ENCODE measurements around the gene MMP20. TPM values are rescaled to one million over a fixed set of nuclear protein-coding genes. Genes with fewer than 3 reads are reported as not detected.
A peak's percentile ranks its signal among the peaks of the same experiment; 100 is the strongest.

Gene MMP20, protein sequence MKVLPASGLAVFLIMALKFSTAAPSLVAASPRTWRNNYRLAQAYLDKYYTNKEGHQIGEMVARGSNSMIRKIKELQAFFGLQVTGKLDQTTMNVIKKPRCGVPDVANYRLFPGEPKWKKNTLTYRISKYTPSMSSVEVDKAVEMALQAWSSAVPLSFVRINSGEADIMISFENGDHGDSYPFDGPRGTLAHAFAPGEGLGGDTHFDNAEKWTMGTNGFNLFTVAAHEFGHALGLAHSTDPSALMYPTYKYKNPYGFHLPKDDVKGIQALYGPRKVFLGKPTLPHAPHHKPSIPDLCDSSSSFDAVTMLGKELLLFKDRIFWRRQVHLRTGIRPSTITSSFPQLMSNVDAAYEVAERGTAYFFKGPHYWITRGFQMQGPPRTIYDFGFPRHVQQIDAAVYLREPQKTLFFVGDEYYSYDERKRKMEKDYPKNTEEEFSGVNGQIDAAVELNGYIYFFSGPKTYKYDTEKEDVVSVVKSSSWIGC
- total RNA-seq, result not detected
- polyA plus RNA-seq (2013, experiment 1 of 2), result not detected
- not detected for polyA plus RNA-seq (2013, experiment 2 of 2)
- long read RNA-seq, experiment 1, result 0 reads
- long read RNA-seq, experiment 2, partial matches to known transcripts, result 0 of 1 reads
- long read RNA-seq, experiment 2, other reads (novel, unspliced or antisense), result 1 of 1 reads
- long read RNA-seq, experiment 3, result 0 reads
- long read RNA-seq, experiment 4, result 0 reads

DNA sequence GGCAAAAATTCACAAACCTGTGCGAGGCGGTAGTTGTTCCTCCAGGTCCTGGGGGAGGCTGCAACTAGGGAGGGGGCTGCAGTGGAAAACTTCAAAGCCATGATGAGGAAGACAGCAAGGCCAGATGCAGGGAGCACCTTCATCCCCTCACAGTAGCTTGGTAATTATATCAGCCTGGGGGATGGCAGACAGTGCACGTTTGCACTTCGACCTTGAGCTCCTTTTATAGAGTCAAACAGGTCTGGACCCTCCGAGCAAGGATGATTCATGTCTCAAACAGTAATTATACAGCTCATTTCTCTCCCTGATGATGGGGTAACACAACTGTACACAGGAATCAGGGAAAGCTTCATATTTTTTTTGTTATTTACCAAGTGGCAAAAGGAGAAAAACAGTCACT lies at the start of gene MMP20:
Gene MMP20 (minus strand): TSS at position 156 of the 400 bp plus-strand sequence. CDS start 13 bp downstream, at position 143.
- Histone ChIP-seq H3K4me3 (ENCODE audit: low read length) (no peak within 1 kb of the TSS), H3K27me3 (ENCODE audit: control insufficient read depth, insufficient read depth, low read length, poor library complexity, severe bottlenecking) (peaks cover 5% of the 10 kb centered on the region), H3K9ac (ENCODE audit: extremely low read depth, low read length, poor library complexity, severe bottlenecking) (no peak within 1 kb of the TSS), H3K4me1 (ENCODE audit: control insufficient read depth, insufficient read depth, low read length) (peaks cover 3% of the 10 kb centered on the region), H3K36me3 (ENCODE audit: control insufficient read depth, insufficient read depth, low read length) (no peaks in the 10 kb centered on the region), H3K9me3 (ENCODE audit: control insufficient read depth, low read length) (no peaks in the 10 kb centered on the region), H3K27ac (ENCODE audit: low read depth, low read length) (no peak within 1 kb of the TSS)
- TF ChIP-seq, protein P1, sequence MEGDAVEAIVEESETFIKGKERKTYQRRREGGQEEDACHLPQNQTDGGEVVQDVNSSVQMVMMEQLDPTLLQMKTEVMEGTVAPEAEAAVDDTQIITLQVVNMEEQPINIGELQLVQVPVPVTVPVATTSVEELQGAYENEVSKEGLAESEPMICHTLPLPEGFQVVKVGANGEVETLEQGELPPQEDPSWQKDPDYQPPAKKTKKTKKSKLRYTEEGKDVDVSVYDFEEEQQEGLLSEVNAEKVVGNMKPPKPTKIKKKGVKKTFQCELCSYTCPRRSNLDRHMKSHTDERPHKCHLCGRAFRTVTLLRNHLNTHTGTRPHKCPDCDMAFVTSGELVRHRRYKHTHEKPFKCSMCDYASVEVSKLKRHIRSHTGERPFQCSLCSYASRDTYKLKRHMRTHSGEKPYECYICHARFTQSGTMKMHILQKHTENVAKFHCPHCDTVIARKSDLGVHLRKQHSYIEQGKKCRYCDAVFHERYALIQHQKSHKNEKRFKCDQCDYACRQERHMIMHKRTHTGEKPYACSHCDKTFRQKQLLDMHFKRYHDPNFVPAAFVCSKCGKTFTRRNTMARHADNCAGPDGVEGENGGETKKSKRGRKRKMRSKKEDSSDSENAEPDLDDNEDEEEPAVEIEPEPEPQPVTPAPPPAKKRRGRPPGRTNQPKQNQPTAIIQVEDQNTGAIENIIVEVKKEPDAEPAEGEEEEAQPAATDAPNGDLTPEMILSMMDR (conservative IDR thresholded peaks at IDR 0.05), result no peak
- Mint-ChIP-seq H3K4me1 (peaks cover 10% of the 10 kb centered on the region), H3K27me3 (ENCODE audit: insufficient read depth) (no peaks in the 10 kb centered on the region), H3K9me3 (no peaks in the 10 kb centered on the region), H3K4me3 (no peak within 1 kb of the TSS), H3K27ac (no peak within 1 kb of the TSS), H3K36me3 (ENCODE audit: low read depth) (no peaks in the 10 kb centered on the region)
- DNase-seq, result no peak
- 92 to 100% methylated on average over 4 to 5 of the region's 5 CpGs for WGBS, 2 experiments (ENCODE audit: insufficient coverage in 1 of 2, insufficient read length in 1 of 2)

DNA sequence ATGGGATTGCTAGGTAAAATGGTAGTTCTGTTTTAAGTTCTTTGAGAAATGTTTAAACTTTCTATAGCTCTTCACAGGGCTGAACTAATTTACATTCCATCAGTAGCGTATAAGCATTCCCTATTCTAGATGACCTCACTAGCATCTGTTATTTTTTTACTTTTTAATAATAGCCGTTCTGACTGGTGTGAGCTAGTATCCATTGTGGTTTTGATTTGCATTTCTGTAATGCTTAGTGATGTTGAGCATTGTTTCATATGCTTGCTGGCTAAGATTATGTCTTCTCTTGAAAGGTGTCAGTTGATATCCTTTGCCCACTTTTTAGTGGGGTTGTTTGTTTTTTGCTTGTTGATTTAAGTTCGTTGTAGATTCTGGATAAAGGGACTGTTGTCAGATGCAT lies 44.5 kb upstream of the MMP20 start:
- Mint-ChIP-seq H3K4me1 (no peaks in the 10 kb centered on the region), H3K36me3 (ENCODE audit: low read depth) (no peaks in the 10 kb centered on the region), H3K27ac (no peak overlapping the region), H3K27me3 (ENCODE audit: insufficient read depth) (no peaks in the 10 kb centered on the region), H3K9me3 (no peaks in the 10 kb centered on the region), H3K4me3 (no peak overlapping the region)
- TF ChIP-seq, protein P1 (conservative IDR thresholded peaks at IDR 0.05), result no peak
- H3K27me3 ChIP-seq (ENCODE audit: control insufficient read depth, insufficient read depth, low read length, poor library complexity, severe bottlenecking), result no peaks in the 10 kb centered on the region
- H3K4me1 ChIP-seq (ENCODE audit: control insufficient read depth, insufficient read depth, low read length), result no peaks in the 10 kb centered on the region
- H3K9ac ChIP-seq (ENCODE audit: extremely low read depth, low read length, poor library complexity, severe bottlenecking), result no peak overlapping the region
- H3K9me3 ChIP-seq (ENCODE audit: control insufficient read depth, low read length), result peaks cover 5% of the 10 kb centered on the region
- H3K36me3 ChIP-seq (ENCODE audit: control insufficient read depth, insufficient read depth, low read length), result no peaks in the 10 kb centered on the region
- no peak overlapping the region for H3K27ac ChIP-seq (ENCODE audit: low read depth, low read length)
- no peak overlapping the region for H3K4me3 ChIP-seq (ENCODE audit: low read length)
- 67 to 93% methylated on average over 1 to 3 of the region's 3 CpGs for WGBS, 2 experiments (ENCODE audit: insufficient coverage in 1 of 2, insufficient read length in 1 of 2)
- no peak for DNase-seq

- no peaks in the 10 kb centered on the region for H3K27me3 Mint-ChIP-seq (ENCODE audit: insufficient read depth)
- 15 to 23% methylated on average over 2 to 4 of the region's 4 CpGs for WGBS, 2 experiments (ENCODE audit: insufficient coverage in 1 of 2, insufficient read length in 1 of 2)
- Histone ChIP-seq H3K9ac (ENCODE audit: extremely low read depth, low read length, poor library complexity, severe bottlenecking) (no peak overlapping the region), H3K9me3 (ENCODE audit: control insufficient read depth, low read length) (peaks cover 5% of the 10 kb centered on the region), H3K27me3 (ENCODE audit: control insufficient read depth, insufficient read depth, low read length, poor library complexity, severe bottlenecking) (no peaks in the 10 kb centered on the region), H3K36me3 (ENCODE audit: control insufficient read depth, insufficient read depth, low read length) (no peaks in the 10 kb centered on the region), H3K4me1 (ENCODE audit: control insufficient read depth, insufficient read depth, low read length) (no peaks in the 10 kb centered on the region), H3K27ac (ENCODE audit: low read depth, low read length) (no peak overlapping the region), H3K4me3 (ENCODE audit: low read length) (no peak overlapping the region)
- no peaks in the 10 kb centered on the region for H3K36me3 Mint-ChIP-seq (ENCODE audit: low read depth)
- H3K27ac Mint-ChIP-seq, result no peak overlapping the region
- TF ChIP-seq, protein P1 (conservative IDR thresholded peaks at IDR 0.05), result peak; percentile 93
- H3K9me3 Mint-ChIP-seq, result no peaks in the 10 kb centered on the region
- no peaks in the 10 kb centered on the region for H3K4me1 Mint-ChIP-seq
- no peak overlapping the region for H3K4me3 Mint-ChIP-seq
- peak; percentile 57 for DNase-seq
Measured at GRCh38 chr11:102666331-102666957, 41.3 kb upstream of the MMP20 start.

Data from endodermal cell (in vitro differentiated cells).